ENCODE data around the gene DNM3.

GRCh38 chr1:172293429-172293828 lies 452.1 kb downstream of the DNM3 start:
- TF ChIP-seq CHD2 (IDR thresholded peaks at IDR 0.05; ENCODE audit: low read length, partially characterized antibody): no peak
- no peak for TF ChIP-seq RCOR1 (IDR thresholded peaks at IDR 0.05; ENCODE audit: low read length)
- no peak for TF ChIP-seq CTCF (IDR thresholded peaks at IDR 0.05)
- TF ChIP-seq EP300 (IDR thresholded peaks at IDR 0.05; ENCODE audit: borderline replicate concordance in 1 of 2, low read depth in 1 of 2, low read length in 1 of 2): no peak
- no peak for TF ChIP-seq POLR2AphosphoS5 (IDR thresholded peaks at IDR 0.05; ENCODE audit: low read depth, low read length)
- no peak for TF ChIP-seq EZH2phosphoT487 (IDR thresholded peaks at IDR 0.05; ENCODE audit: borderline replicate concordance, low read depth)
- TF ChIP-seq RAD21 (IDR thresholded peaks at IDR 0.05; ENCODE audit: low read length): no peak
- no peak for TF ChIP-seq TEAD4 (IDR thresholded peaks at IDR 0.05; ENCODE audit: borderline replicate concordance, insufficient read depth)
- TF ChIP-seq NRF1 (IDR thresholded peaks at IDR 0.05; ENCODE audit: low read depth, low read length): no peak
